Esophagus mucosa (tissue), 1 donor: Measurements from ENCODE around the gene SLCO4C1. TPM values are rescaled to one million over a fixed set of nuclear protein-coding genes. Genes with fewer than 3 reads are reported as not detected.
"Not testable (repeated sequence)": the region's sequence is repeated elsewhere in the genome, so short reads cannot be mapped to it uniquely, and the experiment has no call there.

Experiments
- ATAC-seq: fragments of 200-7000 bp; cut with Tn5 transposase; one replicate; pipeline ENCODE4 v1.9.1; 2020
- total RNA-seq: library from RNA; stranded (reverse); gene quantifications from one replicate; pipeline ENCODE4 v1.2.4, GENCODE V29; 2023
- donor health status: DM: yes; HTN: yes; CAD: no.

The SLCO4C1 gene, protein sequence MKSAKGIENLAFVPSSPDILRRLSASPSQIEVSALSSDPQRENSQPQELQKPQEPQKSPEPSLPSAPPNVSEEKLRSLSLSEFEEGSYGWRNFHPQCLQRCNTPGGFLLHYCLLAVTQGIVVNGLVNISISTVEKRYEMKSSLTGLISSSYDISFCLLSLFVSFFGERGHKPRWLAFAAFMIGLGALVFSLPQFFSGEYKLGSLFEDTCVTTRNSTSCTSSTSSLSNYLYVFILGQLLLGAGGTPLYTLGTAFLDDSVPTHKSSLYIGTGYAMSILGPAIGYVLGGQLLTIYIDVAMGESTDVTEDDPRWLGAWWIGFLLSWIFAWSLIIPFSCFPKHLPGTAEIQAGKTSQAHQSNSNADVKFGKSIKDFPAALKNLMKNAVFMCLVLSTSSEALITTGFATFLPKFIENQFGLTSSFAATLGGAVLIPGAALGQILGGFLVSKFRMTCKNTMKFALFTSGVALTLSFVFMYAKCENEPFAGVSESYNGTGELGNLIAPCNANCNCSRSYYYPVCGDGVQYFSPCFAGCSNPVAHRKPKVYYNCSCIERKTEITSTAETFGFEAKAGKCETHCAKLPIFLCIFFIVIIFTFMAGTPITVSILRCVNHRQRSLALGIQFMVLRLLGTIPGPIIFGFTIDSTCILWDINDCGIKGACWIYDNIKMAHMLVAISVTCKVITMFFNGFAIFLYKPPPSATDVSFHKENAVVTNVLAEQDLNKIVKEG
- not detected for total RNA-seq

DNA sequence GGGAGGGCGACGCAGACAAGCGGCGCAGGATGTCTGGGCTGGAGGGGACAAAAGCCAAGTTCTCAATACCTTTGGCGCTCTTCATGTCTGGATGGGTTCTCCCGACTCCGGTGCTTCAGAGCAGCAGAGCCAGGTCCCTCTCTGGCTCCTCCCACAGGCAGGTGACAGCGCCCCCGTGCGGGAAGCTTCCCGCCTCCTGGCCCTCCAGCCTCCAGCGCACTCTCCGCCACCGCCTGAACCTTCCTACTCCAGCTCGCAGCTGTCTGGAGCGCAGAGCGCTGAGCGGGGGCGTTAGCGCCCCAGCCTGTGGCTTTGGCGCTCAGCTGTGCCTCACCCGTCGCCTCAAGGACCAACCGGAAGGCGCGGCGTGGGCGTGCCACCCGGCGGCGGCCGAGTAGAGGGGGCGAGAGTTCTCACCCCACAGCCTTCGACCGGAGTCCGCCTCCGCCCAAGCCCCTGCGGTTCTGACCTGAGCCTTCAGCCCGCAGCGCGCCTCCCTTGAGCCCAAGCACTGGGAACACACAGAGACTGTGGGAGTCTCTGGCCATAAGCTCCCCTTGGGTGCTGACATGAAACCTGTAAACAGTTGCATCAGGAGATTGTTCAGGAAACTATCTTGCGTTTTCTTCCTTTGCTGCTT is at the start of gene SLCO4C1:
Gene SLCO4C1, minus strand, starts transcription at position 107 of the 640 bp plus-strand sequence. Its CDS starts 22 bp downstream, at position 85.
- peak; percentile 86 for ATAC-seq

DNA sequence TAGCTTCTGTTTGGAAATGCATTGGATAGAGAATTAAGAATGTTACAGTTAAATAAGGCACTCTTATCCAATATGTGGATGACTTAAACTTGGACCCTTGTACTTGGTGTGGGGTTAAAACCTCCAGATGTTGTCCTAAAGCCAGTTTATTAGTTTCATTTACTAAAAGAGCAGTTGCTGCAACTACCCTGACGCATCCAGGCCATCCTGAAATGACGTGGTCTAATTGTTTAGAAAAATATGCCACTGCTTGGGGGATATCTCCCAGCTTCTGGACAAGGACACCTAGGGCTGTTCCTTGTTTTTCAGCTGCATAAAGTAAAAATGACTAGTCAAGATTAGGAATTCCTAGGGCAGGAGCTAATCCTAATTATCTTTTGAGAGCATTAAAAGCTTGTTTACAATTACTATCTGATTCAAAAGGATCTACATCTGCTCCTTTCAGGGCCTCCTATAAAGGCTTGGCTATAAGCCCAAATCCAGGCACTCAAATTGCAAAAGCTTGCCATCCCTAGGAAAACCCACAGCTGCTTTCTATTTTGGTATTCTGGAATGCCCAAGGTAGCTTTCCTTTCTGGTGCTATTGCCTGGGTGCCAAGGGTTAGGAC is 45.7 kb upstream of the SLCO4C1 start:
- ATAC-seq: no peak

DNA sequence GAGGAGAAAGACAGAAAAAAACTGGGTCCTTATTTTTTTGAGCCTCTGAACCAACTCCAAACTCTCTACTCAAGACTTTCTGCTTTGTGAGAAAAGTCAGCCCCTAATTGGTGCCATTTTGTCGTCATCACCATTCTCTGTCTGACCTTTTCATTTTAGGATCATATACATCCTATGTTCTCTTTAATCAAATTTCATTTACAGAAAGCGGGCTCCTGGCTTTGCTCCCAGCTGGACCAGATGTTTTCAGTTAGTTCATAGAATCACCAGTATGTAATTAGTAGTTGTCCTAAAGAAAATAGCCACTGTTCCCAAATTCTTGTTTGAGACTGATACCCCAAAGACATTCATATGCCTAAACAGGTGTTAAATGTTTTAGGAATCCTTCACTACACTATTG is 28.6 kb upstream of the SLCO4C1 start:
- no peak for ATAC-seq

DNA sequence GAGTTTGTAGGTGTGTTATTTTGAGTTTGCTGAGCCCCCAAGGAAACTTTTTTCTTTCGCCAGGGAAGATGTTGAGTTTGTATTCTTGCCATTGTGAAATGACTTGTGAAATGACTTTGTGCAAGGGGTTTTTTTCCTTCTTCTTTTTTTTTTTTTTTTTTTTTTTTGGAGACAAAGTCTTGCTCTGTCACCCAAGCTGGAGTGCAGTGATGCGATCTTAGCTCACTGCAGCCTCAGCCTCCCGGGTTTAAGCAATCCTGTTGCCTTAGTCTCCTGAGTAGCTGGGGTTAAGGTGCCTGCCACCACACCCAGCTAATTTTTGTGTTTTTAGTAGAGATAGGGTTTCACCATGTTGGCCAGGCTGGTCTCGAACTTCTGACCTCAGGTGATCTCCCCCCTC is 22.7 kb upstream of the SLCO4C1 start:
- ATAC-seq: not testable (repeated sequence)

DNA sequence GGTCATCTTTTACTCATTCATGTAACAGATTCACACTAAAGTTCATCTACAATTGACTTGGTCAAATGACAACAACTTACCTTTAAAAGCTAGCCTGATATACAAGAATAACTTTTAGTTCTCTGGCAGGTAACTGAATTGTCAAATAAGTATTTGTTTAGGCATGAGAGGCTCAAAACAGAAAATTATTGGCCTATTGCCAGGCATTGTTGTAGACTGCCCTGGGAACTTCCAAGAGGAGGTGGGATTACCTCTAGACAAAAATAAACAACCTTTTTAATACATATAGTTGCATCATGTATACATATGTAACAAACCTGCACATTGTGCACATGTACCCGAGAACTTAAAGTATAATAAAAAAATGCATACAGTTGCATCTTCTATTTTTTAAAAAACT is 18.2 kb upstream of the SLCO4C1 start:
- no peak for ATAC-seq

DNA sequence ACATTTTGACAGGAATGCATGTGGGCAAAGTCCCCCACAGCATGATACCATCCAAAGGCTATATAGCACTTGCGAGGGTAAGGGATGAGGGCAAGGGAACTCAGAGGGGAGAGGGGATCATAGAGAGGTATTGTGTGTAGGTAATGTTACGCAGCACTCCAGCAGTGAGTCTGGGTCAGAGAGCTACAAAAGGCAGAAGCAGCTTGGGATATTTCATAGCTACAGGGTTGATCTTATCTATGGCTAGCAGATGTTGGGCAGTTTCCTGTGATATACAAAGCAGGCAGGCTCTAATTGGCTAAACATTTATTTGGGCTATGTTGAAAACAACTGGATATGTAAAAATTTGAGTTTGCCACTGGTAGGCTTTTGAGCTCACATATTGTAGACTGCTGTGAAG is 17.8 kb upstream of the SLCO4C1 start:
- no peak for ATAC-seq

DNA sequence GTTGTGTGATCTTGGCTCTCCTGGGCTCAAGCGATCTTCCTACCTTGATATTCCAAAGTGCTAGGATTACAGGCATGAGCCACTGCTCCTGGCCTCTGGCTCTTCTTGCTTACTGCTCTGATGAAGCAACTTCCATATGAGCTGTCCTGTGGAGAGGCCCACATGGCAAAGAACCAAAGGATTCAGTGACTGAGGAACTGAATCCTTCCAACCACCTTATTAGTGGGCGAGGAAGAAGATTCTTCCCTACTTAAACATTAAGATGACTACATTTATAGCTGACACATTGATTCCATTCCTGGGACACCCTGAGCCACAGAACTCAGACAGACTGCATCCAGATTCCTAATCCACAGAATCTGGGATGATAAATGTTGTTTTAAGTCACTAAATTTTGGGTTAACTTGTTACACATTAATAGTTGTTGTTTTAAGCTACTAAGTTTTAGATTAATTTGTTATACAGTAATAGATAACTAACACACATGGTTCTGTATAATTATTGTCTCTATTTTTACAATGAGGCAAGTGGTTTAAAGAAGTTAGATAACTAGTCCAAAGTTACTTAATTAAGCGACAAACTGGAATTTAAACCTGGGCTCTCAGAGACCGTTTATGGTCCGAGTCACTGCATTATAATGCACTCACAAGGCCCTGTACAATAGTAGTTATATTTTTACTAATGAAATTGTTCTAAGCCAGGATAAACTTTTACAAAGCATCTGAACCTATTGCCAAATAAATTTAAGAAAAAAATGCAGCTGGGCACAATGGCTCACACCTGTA is 16.7 kb upstream of the SLCO4C1 start:
- ATAC-seq: no peak

DNA sequence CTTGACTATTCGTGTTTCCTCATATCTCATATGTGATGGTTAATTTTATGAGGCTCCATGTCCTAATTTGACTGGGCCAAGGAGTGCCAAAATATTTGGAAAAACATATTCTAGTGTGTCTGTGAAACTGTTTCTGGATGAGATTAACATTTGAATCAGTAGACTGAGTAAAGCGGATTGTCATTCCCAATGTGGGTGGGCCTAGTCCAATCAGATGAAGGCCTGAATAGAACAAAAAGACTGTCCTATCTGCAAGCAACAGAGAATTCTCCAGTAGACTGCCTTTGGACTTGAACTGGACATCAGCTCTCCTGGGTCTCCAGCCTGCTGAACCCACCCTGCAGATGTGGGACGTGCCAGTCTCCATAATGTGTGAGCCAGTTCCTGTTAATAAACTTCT is 13.5 kb upstream of the SLCO4C1 start:
- no peak for ATAC-seq

DNA sequence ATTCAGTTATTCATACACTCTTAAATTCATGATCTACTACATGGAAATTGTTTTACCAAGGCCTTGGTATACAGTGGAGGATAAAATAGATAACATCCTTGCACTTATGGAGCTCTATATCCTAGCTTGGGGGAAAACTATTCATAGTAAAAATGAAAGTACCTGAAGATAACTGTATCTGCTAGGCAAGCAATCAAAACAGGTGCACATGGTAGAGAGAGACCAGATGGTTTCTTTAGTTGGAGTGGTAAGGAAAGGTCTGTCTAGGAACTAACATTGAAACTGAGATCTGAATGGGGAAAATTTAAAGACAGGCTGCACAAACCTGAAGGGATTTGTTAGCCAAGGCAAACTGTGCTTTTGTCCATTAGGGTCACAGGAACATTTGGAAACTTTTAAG is 11.1 kb upstream of the SLCO4C1 start:
- no peak for ATAC-seq

DNA sequence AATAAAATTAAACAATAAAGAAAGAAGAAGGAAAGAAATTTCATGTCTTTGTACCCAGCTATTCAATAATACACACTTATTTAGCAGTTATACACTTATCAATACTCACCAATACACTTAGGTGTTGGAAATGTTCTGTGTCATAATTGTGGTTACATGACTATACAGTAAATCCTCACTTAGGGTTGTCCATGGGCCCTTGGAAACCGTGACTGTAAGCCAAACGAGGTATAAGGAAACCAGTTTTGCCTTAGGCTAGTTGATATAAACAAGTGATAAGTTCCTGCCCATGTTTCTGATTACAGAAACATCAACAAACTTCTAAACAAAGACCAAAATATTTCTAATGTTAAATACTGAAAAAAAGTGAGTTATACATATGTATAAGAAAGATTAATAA is 10.0 kb upstream of the SLCO4C1 start:
- no peak for ATAC-seq

DNA sequence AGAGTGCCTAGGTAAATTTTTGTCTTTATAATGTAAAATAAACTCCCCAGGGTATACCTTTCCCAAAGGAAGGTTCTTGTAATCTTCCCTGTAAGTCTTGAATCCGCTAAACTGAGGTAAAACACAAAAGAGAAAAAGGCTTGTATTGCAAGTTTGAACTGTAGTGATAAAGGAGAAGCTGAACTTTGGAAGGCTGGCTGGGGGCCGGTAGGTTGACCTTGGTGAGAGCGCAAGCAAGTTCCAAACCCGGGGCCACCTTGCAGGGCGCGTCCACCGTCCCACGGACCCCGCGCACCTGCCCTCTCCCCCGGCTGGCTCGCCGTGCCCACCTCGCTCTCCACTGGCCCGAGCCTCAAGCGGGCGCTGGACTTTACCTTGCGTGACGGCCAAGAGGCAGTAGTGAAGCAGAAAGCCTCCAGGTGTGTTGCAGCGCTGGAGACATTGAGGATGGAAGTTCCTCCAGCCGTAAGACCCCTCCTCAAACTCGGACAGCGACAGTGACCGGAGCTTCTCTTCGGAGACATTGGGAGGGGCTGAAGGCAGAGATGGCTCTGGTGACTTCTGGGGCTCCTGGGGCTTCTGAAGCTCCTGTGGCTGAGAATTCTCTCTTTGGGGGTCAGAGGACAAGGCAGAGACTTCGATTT is 428 bp downstream of the SLCO4C1 start:
- ATAC-seq: no peak

DNA sequence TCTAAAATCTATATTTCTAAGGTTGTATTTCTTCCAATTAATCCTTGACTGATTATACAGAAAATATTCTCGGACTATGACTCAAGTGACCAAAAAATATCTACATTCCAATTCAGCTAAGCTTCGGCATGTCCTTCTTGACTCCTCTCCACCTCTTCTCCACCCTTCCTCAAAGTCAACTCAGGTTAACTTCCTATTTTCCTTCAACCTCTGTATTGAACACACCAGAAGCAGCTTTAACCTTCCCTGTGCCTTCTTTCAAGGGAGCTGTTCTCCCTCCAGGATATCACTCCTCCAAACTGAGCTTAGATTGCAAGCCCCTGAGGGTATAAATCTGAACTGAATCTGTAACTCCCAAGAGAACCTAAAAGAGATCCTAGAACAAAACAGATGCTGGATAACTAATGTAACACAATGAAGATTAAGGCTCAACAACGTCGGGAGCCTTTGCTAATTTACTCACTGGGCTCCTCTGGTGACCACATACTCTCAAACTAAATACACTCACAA is 1.1 kb downstream of the SLCO4C1 start:
- no peak for ATAC-seq

DNA sequence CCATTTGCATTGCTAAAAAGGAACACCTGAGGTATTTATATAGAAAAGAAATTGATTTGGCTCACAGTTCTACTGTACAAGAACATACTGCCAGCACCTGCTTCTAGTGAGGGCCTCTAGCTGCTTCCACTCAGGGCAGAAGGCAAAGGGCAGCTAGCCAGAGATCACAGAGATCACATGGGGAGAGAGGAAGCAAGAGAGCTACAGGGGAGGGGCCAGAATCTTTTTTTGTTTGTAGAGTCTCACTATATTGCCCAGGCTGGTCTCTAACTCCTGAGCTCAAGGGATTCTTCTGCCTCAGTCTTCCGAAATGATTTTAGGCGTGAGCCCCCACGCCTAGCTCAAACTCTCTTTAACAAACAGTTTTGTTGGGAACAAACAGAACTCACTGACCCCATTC is 6.1 kb downstream of the SLCO4C1 start:
- ATAC-seq: no peak

DNA sequence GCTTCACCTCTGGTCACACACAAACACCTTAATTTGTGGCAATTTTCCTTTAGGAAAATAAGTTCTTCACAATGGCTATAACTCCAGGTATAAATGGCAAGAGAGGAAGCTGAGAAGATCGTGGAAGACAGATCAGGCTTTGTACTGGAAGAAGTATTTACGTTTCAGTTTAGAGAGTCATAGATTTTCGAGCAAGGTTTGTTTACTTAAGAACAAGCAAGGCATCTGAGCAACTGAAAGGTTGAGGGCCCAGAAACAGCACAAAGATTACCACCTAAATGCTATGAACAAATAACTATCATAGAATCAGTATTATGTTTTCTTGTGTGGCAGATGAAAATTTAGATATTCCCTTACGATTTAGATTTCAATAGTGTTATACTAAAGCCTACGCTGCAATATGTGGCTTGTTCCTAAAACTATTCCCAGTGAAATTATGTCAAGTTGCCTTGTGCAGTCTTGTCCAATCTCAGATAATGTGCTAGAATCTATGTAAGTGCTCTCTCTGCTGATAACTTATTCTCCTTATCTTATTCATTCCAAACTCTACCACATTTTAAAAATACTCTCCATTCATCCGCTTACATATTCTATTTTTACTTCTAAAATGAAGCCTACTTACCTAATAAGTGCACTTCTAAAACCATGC is 6.7 kb downstream of the SLCO4C1 start:
- no peak for ATAC-seq

DNA sequence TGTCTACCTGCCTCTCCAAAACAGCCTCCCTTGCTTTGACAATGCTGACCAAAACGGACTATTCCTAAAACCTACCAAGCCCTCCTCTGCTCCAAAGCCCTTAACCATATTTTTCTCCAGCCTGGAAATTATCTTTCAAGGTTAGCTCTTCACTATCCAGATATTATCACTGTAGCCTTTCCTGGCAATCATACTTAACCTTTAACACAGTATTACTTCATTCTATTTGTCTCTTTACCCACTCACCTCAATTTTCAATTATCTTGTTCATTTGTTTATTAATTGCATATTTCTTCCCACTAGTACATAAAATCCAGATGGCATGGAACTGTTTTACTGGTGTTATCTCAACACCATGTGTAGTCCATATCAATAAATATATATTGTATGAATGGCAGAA is 7.5 kb downstream of the SLCO4C1 start:
- ATAC-seq: no peak

DNA sequence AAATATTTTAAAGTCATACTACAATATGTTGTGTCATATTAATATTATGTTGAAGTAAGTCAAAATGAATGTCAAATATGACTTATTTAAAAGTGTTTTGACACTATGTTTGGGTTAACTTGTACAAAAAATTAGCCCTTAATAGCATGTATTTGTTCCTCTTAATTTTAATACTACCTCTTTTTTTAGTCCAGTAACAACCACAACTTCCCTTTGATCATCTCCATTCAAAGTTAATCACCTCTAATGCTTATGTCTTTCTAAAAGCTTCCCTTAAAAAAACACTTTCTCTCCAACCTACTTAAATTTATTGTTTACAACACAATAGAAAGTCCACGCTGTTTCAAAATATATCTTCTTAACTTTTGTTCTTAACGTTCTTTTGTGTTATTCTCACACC is 9.6 kb downstream of the SLCO4C1 start:
- no peak for ATAC-seq

DNA sequence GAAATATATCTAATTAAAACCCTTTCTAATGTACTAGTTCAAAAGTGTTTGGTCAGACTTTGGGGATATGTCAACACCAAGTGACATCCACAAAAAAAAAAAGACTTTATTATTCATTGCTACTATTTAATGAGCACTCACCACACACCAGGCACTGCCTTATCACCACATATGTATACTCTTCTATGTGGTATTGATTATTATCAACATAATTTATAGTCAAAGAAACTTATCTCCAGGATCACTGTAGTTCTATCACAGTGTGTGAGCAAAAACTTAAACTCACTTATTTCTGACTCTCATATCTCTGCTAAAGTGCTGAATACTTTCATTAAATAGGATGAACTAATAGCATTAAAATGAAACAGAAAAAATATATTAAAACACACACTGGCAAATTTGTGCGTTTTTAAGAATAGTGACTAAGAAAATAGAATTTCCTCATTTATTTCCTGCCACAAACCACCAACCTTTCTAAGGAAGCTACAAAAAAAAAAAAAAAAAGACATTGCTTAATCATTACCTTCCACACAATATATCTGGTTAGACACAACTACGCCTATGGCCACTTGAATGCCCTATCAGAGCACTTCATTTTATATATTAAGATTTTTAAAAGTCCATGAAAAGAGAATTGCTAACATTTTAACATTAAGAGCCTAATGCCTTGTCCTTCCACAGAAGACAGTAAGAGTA is 12.8 kb downstream of the SLCO4C1 start:
- ATAC-seq: no peak

DNA sequence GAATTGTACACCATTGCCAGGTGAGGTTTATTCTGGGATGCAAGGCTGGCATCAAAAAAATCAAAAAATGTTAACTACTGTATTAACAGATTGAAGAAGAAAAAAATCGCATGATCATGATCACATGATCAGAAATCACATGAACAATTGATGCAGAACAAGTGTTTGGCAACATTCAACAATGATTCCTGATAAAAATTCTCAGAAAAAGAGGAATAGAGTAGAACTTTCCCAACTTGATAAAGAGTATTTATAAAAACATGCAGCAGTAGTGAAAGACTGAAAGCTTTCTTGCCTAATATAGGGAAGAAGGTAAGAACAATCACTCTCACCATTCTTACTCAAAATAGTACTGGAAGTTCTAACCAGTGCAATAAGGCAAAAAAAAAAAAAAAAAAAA is 16.4 kb downstream of the SLCO4C1 start:
- no peak for ATAC-seq

DNA sequence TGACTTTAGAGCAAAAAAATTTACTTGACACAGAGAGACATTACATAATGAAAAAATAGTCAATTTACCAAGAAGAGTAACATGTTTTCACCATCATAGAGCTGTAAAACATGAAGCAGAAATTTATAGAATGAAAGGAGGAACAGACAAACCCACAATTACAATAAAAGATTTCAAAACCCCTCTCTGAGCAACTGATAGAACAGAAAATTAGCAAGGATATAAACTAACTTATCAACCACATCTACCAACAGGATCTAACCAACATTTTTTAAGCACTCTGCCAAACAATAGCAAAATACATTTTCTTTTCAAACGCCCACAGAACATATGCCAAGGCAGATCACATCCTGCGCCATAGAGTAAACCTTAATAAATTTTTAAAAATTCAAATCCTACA is 17.9 kb downstream of the SLCO4C1 start:
- ATAC-seq: no peak

DNA sequence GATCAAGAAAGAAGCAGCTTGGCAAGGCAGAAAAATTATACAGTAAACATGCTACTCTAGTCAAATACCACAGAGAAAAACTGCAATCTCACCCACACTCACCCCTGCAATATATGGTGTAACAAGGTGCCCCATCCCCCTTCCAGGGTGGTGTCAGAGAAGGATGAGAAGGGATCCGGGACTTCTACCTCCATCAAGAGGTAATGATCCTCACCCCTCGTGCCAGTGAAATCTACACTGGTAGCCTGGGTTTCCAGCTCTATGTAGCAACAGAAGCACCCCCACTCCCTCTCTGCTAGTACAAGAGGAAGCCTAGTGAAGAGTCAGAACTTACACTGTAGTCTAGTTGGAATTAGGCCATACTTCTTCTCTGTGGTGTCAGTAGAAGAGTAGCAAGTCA is 18.9 kb downstream of the SLCO4C1 start:
- no peak for ATAC-seq

DNA sequence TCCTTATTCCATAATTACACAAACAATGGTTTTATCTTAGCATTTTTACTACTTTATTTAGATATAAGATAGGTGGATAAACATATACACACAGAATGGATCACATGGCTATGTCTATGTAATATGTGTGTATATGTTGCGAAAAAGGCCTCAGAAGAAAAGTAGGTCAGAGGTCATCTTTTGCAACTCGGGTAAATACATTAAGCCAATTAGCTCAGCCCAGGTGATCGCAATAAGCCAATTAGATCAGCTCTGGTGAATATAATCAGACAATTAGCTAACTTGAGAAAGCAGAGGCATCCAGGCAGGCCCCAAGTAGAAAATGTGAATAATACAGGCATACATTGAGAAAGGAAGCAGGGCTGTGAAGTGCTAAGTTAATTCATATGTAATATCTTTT is 24.3 kb downstream of the SLCO4C1 start:
- ATAC-seq: no peak
